Neural cell (in vitro differentiated cells): ENCODE results near the gene CST9.
"Not testable (repeated sequence)": the region's sequence is repeated elsewhere in the genome, so short reads cannot be mapped to it uniquely, and the experiment has no call there.

Experiments used
- EP300 ChIP-seq: fragments of 450-650 bp; conservative IDR thresholded peaks from 2 replicates; pipeline ENCODE4 v1.6.1; 2014; ENCODE audit warnings: antibody characterized with exemption, mild to moderate bottlenecking, moderate library complexity; ENCODE audit not compliant: poor library complexity, severe bottlenecking
- EZH2 ChIP-seq: fragments of 200-600, 300-800 bp; shearing (Covaris generic), sonication (generic); IDR thresholded peaks from 2 replicates; pipeline ENCODE4 v1.6.1; 2014; ENCODE audit warnings: antibody characterized with exemption, low read length, borderline replicate concordance, mild to moderate bottlenecking; ENCODE audit not compliant: insufficient read depth, poor library complexity, severe bottlenecking
- MXI1 ChIP-seq: fragments of 450-650 bp; conservative IDR thresholded peaks from 2 replicates; pipeline ENCODE4 v1.6.1; 2014; ENCODE audit warnings: antibody characterized with exemption, mild to moderate bottlenecking; ENCODE audit not compliant: poor library complexity, severe bottlenecking
- RAD21 ChIP-seq: fragments of 450-650 bp; conservative IDR thresholded peaks from 2 replicates; pipeline ENCODE4 v1.6.1; 2014; ENCODE audit warnings: antibody characterized with exemption, mild to moderate bottlenecking, moderate library complexity
- SMC3 ChIP-seq: fragments of 450-650 bp; conservative IDR thresholded peaks from 2 replicates; pipeline ENCODE4 v1.6.1; 2014; ENCODE audit warnings: antibody characterized with exemption, mild to moderate bottlenecking, moderate library complexity; ENCODE audit not compliant: poor library complexity
- TAF1 ChIP-seq: IDR thresholded peaks from 2 replicates; pipeline ENCODE4 v1.6.1; 2012; ENCODE audit warnings: low read depth
- TF ChIP-seq, protein P1 (sequence below): IDR thresholded peaks from 2 replicates; pipeline ENCODE4 v1.6.1; 2012; ENCODE audit warnings: borderline replicate concordance
- TF ChIP-seq, protein P2 (sequence below): fragments of 450-650 bp; IDR thresholded peaks from 2 replicates; pipeline ENCODE4 v1.5.1; 2014; ENCODE audit warnings: antibody characterized with exemption, mild to moderate bottlenecking, moderate library complexity; ENCODE audit not compliant: poor library complexity, severe bottlenecking

DNA sequence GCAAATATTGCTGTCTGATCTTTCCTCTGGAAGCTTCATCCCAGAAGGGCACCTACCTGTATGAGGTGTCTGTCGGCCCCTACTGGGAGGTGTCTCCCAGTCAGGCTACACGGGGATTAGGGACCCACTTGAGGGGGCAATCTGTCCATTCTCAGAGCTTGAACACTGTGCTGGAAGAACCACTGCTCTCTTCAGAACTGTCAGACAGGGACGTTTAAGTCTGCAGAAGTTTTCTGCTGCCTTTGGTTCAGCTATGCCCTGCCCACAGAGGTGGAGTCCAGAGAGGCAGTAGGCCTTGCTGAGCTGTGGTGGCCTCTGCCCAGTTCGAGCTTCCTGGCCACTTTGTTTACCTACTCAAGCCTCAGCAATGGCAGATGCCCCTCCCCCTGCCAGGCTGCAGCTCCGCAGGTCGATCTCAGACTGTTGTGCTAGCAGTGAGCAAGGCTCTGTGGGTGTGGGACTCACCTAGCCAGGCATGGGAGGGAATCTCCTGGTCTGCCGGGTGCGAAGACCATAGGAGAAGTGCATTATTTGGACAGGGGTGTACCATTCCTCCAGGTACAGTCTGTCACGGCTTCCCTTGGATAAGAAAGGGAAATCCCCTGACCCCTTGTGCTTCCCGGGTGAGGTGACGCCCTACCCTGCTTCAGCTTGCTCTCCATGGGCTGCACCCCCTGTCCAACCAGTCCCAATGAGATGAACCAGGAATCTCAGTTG lies 15.1 kb upstream of the CST9 start:
- TF ChIP-seq, protein P1, sequence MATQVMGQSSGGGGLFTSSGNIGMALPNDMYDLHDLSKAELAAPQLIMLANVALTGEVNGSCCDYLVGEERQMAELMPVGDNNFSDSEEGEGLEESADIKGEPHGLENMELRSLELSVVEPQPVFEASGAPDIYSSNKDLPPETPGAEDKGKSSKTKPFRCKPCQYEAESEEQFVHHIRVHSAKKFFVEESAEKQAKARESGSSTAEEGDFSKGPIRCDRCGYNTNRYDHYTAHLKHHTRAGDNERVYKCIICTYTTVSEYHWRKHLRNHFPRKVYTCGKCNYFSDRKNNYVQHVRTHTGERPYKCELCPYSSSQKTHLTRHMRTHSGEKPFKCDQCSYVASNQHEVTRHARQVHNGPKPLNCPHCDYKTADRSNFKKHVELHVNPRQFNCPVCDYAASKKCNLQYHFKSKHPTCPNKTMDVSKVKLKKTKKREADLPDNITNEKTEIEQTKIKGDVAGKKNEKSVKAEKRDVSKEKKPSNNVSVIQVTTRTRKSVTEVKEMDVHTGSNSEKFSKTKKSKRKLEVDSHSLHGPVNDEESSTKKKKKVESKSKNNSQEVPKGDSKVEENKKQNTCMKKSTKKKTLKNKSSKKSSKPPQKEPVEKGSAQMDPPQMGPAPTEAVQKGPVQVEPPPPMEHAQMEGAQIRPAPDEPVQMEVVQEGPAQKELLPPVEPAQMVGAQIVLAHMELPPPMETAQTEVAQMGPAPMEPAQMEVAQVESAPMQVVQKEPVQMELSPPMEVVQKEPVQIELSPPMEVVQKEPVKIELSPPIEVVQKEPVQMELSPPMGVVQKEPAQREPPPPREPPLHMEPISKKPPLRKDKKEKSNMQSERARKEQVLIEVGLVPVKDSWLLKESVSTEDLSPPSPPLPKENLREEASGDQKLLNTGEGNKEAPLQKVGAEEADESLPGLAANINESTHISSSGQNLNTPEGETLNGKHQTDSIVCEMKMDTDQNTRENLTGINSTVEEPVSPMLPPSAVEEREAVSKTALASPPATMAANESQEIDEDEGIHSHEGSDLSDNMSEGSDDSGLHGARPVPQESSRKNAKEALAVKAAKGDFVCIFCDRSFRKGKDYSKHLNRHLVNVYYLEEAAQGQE = not testable (repeated sequence)
- TF ChIP-seq, protein P2, sequence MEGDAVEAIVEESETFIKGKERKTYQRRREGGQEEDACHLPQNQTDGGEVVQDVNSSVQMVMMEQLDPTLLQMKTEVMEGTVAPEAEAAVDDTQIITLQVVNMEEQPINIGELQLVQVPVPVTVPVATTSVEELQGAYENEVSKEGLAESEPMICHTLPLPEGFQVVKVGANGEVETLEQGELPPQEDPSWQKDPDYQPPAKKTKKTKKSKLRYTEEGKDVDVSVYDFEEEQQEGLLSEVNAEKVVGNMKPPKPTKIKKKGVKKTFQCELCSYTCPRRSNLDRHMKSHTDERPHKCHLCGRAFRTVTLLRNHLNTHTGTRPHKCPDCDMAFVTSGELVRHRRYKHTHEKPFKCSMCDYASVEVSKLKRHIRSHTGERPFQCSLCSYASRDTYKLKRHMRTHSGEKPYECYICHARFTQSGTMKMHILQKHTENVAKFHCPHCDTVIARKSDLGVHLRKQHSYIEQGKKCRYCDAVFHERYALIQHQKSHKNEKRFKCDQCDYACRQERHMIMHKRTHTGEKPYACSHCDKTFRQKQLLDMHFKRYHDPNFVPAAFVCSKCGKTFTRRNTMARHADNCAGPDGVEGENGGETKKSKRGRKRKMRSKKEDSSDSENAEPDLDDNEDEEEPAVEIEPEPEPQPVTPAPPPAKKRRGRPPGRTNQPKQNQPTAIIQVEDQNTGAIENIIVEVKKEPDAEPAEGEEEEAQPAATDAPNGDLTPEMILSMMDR = not testable (repeated sequence)
- not testable (repeated sequence) for TF ChIP-seq RAD21, TAF1, EP300, EZH2, SMC3, MXI1
